HG03039 (cell line): Measurements from ENCODE around the gene IGHMBP2.

Source experiments
- ATAC-seq: cut with Tn5 transposase; IDR thresholded peaks from one replicate; pipeline ENCODE4 v1.9.1; 2021; ENCODE audit warnings: mild to moderate bottlenecking, moderate library complexity; ENCODE audit not compliant: unreplicated experiment

The IGHMBP2 gene

DNA sequence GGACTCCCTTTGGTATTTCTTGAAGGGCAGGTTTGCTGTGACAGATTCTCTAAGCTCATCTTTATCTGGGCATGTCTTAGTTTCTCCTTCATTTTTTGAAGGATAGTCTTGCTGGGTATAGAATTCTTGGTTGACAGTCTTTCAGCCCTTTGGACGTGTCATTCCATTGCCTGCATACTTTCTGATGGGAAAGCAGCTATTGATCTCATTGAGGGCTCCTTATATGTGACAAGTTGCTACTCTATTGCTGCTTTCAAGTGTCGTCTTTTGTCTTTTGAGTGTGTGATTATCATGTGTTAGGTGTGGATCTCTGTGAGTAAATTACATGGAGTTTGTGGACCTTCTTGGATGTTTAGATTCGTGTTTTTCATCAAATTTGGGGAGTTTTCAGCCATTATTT is 21.9 kb downstream of the IGHMBP2 start:
- no peak for ATAC-seq

DNA sequence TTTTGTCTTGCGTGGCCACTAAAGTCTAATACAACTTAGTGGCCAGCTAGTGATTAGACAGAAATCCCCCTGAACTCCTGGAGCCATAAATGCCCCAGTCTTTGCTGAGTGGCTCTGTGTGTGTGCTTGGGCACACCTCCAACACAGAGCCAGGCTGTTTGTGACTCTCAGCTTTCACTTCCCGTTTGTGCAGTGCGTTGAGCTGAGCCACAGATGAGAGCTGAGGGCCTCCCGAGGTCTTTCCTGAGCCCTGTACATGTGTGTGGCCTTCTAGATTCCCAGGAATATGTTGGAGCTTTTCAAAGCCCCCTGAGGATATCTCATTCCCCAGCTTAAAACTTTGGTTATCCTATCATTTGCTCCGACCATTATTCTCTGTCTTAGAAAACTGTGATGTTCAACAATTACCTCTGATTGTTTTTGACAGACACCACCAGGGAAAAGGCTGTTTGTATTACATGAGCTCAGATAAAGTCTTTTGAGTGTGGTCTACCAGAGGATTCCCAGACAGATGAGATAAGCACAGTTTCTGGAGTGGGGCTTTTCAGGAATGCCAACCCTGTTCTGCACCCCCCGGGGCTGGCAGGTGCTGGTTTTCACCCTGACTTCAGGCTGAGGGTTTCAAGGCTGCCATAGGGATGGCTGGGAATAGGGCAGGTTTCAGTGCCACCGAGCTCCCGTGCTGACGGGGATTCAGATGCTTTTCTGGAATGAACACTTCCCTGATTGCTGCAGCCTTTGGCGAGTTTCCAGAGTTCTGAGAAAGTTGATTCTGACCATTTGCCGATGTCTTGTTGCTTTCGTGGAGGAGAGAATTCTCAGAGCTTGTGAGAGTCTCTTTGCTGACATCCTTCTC is 23.8 kb downstream of the IGHMBP2 start:
- ATAC-seq: no peak

DNA sequence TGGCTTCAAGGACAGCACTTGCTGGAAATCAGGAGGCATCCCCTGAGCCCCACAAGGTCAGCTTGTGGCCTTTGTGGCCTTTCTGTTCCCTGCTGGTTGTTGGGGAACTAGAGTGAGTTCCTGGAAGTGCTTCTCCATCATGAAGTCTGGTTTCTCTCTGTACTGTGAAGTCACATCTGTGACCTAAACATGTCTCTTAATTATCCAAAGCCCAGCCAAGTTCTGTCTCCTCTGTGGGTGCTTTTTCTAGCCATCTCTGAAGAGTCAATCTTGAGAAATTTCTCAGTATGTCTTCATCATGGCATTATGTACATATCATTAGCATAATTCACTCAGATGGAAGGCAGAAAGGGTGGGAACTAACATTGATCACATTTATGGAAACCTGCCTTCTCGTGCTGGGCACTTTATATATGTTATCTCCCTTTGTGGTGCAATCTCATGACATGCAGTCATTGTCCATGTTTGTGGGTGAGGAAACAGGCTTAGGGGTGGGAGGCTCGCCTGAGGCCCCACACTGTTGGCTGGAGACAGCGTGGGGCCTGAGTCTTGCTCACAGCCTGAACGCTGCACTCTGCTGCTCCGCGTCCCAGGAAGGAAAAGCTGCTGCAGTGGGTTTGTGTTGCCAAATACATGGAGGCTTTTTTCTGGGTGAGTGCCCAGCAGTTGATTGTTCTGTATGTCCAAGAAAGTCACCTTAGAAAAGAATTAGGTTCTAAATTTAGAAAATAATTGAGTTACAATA is 24.6 kb downstream of the IGHMBP2 start:
- no peak for ATAC-seq

DNA sequence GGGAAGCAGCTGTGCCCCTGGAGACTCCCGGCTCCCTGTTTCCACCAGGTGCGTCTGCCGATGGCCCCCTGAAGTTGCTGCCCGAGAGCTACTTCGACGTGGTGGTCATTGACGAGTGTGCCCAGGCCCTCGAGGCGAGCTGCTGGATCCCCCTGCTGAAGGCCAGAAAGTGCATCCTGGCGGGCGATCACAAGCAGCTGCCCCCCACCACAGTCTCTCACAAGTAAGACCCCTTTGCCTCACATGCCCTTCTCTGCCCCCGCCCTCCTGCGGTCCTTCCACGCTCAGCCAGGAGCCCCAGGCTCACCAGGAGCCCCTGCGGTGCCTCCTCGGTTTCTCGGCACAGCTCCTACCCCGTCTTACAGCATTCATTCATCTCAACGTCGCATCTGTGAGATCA is 25.4 kb downstream of the IGHMBP2 start:
- ATAC-seq: no peak

DNA sequence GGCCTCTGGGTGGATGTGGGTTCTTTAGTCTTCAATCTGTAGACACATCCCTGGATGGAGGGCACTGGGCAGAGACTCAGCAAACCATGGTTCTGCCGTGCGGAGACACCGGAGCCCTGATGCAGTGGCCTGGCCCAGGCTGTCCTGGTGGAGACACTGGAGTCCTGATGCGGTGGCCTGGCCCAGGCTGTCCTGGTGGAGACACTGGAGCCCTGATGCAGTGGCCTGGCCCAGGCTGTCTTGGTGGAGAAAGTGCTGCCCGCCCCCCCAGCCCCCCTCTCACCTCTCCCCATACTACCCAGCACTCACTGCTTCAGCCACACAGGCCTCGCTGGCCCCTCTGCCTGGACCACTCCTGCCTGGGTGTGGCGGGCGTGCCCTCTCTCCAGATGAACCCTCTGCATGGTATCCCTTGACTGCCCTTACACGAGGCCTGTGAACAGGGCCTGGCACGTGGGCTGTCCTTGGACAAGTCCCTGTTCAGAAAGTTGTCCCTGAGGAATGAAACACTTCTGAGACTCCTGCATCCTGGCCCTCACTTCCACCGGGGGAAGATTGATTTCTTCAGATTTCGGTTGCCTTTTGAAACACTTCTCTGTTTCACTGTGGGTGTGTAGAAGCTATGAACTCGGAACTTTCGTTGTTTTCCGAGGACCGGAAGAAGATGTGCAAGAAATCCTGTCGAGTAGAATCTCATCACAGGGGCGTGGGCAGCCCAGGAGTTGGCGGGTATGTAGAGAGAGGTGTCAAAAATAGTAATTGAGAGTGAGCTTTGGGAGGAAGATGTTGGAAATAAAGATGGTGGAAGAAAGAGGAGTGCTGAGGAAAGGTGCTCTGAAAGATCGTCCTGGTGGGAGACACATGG is 26.2 kb downstream of the IGHMBP2 start:
- no peak for ATAC-seq

DNA sequence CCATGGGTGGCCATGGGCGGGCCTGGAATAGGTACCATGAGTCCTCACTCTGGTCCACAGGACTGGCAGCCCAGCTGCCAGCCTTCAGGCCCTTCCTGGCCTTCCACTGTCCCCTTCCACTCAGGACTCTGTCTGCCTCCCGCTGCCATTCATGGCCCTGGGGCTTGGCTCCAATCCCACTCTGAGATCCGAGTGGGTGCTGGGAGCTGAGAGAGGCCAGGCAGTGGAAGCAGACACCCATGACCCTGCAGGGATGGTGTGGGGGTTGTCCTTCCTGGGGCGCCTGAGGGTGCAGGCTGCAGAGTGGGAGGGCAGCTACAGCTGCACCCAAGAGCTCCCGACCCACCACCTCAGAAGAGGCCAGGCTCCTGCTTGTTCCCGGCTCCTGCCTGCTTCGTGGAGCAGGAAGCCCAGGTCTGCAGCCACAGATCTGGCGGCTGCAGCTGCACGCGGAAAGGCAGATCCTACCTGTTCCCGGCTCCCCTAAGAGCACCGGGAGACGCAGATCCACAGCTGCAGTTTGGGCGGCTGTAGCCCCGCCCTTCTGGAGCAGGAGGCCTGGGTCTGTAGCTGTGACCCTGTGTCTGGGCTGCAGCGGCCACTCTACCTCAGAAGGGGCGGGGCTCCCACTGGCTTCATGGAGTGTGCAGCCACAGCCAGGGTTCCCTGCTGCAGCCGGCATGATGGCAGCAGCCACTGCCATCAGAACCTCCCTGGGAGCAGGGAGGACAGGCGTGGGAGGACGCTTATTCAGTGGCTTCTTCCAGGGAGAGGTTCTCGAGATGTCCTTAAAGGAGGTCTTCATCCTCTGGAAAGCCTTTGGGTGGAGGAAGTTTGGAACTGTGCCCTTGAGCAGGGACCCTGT is 27.5 kb downstream of the IGHMBP2 start:
- ATAC-seq: no peak

DNA sequence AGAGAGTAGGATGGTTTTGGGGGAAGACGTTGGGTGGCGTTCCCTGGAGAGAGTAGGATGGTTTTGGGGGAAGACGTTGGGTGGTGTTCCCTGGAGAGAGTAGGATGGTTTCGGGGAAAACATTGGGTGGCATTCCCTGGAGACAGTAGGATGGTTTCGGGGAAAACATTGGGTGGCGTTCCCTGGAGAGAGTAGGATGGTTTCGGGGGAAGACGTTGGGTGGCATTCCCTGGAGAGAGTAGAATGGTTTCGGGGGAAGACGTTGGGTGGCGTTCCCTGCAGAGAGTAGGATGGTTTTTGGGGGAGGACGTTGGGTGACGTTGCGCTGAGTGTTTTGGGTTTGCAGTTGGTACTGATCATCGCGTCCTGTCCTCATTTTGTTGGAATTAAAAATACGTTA is 28.2 kb downstream of the IGHMBP2 start:
- no peak for ATAC-seq

DNA sequence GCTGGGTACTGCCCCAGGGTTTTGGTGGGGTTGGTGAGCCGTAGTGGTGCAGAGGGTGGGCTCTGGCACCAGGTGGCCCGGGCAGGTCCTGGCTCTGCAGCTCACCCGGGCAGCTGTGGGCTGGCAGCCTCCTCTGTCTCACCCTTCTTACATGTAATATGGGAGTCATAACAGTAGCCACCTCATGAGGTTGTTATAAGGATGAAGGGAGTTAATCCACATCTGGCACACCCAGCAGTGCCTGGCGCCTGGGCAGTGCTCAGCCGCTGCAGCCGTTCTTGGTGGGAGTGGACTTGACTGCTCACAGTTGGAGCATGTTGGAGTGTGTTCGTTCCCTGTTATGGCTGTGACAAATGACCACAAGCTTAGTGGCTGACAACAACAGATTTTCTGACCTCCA is 28.7 kb downstream of the IGHMBP2 start:
- ATAC-seq: no peak

DNA sequence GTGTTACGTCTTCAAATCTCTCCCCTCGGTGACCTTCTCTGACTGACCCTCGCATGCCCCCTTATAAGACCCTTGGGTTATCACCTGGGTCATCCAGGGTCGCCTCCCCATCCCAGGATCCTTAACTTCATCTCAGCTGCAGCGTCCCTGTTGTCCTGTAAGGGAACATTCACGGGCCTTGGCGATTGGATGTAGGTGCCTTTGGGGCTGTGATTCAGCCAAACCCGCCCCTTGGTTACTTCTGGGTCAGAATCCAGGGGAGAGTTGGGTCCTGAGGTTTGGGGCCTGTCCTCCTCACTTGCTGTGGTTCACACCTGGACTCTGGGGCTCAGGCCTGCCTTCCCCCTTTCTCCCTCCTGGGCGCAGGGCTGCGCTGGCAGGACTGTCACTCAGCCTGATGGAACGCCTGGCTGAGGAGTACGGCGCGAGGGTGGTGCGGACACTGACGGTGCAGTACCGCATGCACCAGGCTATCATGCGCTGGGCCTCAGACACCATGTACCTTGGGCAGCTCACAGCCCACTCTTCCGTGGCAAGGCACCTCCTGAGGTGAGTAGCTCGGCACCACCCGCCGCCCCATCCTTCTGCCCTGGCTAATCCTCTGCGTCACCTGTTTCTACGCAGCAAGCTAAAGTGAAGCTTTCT is 29.4 kb downstream of the IGHMBP2 start:
- ATAC-seq: no peak

DNA sequence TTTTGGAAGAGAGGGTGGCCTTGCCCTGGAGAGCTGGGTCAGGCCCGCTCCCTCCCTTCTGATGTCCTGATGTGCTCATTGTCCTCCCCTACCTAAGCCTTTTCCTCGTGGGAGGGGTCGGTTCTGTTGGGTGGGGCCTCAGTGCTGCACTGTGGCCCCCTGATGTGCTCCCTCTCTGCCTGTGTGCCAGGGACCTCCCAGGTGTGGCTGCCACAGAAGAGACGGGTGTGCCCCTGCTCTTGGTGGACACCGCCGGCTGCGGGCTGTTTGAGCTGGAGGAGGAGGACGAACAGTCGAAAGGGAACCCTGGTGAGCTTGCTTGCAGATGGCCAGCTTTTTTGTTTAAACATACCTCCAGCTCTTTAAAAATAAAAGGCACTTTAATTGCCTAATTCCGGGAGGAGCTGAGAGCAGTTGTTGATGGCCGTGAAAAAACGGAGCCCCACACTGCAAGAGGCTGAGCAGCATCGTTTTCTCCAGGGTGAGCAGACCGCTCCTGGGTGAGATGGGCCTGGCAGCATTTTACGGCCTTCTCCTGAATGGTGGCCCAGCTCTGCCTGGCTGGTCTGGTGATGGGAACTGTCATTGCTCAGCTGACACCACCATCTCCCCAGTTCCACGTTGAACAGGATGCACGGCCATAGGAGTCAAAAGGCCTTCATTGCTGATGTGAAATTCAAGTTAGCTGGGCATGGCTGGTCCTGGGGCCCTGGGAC is 30.1 kb downstream of the IGHMBP2 start:
- ATAC-seq: no peak

DNA sequence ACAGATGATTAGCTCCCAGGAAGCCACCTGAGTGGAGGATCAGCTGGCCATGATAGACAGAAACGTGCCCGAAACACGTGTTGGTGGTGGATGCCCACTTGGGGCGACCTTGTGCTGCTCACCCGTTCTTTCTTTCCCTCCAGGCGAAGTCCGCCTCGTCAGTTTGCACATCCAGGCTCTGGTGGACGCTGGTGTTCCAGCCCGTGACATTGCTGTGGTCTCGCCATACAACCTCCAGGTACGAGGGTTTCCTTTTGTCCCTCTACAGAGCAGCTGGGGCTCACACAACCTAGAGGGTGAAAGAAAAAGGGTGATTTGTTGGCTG is 30.6 kb downstream of the IGHMBP2 start:
- no peak for ATAC-seq

DNA sequence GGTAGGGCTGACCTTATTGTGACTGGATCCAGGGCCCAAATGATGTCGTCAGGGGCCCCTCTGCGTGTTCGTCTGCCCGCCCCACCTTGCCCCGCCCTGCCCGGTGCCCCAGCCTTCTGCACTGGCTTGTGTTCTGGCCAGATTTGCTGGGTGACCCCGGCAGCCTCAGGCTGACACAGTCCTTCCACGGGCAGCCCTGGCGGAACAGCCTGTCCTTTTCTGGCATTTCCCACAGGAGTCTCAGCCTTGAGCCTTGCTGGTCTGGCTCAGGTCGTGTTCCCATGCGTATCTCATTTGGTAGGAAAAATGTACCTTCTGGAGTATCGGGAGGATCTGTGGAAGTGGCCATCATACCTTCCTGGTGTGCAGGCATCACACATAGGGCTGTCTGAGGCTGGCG is 31.0 kb downstream of the IGHMBP2 start:
- no peak for ATAC-seq

DNA sequence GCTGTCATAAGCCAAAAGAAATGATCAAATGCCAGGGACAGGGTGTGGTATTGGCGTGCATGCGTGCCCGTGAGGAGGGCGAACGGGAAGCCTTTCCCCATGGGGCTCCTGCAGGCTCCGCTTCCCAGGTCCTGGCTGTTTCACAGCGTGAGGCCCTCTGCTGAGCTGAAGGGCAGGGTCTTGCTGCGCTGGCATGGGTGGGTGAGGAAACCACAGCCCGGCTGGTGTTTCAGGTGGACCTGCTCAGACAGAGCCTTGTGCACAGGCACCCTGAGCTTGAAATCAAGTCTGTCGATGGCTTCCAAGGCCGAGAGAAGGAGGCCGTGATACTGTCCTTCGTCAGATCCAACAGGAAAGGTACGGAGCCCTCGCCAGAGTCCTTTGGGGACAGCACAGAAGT is 31.4 kb downstream of the IGHMBP2 start:
- no peak for ATAC-seq

DNA sequence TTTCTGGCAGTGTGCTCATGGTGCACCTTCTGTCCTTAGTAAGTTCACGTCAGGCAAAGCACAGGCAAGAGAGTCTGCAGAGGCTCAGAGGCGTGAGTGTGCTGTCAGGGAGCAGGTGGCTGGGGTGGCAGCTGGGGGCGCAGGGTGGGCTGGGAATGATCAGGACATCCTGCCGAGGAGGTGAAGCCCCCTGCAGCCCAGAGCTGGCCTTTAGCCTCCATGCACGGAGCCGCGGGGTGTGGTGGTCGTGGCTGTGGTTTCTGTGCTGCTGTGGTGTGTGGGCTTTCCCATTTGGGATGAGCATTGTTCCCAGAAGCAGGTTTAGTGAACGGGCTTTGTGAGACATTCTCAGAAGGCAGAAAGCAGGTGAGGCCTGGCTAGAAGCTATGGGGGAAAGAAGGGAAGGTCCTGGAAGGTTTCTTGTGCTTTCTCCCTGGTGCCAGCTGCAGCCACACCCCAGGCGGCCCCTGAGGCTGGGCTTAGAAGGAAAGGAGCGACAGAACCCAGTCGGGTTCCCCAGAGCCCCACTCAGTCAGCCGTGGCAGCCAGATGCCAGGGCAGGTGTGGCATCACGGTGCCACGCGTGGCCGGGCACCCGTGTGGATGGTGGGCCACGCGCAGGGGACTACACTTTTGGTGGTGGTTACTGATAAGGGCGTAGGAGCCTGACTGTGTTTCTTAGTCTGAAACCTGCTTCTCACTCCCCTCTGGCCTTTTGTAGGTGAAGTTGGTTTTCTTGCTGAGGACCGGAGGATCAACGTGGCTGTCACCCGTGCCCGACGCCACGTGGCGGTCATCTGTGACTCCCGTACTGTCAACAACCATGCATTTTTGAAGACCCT is 32.0 kb downstream of the IGHMBP2 start:
- ATAC-seq: no peak

DNA sequence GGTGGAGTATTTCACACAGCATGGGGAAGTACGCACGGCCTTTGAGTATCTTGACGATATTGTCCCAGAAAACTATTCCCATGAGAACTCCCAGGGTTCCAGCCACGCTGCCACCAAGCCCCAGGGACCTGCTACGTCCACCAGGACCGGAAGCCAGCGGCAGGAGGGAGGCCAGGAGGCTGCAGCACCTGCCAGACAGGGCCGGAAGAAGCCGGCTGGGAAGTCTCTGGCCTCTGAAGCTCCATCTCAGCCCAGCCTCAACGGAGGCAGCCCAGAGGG is 32.6 kb downstream of the IGHMBP2 start:
- no peak for ATAC-seq

DNA sequence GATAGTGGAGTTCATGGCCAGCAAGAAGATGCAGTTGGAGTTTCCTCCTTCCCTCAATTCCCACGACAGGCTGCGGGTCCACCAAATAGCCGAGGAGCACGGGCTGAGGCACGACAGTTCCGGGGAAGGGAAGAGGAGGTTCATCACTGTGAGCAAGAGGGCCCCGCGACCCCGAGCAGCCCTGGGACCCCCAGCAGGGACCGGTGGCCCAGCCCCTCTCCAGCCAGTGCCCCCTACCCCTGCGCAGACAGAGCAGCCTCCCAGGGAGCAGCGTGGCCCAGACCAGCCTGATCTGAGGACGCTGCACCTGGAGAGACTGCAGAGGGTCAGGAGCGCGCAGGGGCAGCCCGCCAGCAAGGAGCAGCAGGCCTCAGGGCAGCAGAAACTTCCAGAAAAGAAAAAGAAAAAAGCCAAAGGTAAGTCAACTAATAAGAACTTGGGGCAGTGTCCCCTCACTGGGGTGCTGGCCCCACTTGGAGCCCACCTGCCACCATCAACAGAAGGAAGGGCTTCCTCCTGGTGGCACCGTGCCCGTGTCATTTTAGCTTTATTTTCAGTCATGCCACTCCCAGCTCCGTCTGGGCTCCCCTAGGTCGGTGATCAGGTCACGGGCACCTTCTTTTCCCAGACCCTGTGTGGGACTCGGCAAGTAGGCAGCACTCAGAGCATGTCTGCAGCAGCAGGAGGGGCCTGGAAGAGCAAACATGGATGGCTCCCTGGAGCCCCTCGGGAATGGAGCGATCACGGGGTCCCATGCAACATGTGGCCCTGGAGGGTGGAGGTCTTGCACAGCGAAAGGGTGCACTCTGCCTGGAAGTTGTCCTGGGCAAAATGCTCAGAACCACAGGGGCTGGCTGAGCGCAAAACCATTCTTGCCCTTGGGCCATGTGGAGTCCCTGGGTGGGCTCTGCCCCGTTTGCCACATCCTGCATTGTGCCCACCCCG is 33.3 kb downstream of the IGHMBP2 start:
- no peak for ATAC-seq

DNA sequence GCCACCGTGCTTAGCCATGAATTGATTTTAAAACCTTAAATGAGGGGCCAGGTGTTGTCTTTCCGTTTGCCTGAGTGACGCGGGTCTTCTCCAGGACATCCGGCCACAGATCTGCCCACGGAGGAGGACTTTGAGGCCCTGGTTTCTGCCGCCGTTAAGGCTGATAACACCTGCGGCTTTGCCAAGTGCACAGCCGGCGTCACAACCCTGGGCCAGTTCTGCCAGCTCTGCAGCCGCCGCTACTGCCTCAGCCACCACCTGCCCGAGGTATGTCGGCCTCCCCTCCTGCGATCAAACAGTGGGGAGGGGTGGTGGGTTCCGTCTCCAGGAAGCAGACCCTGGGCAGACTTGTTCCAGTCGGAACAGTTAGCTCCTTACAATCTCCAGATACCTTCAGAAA is 34.4 kb downstream of the IGHMBP2 start:
- ATAC-seq: no peak
